Hematopoietic multipotent progenitor cell (in vitro differentiated cells): ENCODE results near the gene LRRTM3. TPM values are rescaled to one million over a fixed set of nuclear protein-coding genes. Genes with fewer than 3 reads are reported as not detected.
A peak's percentile ranks its signal among the peaks of the same experiment; 100 is the strongest.

Source experiments
- DNase-seq, 3 donors: peaks; one replicate each; pipeline ENCODE4 v3.0.0-alpha.2; 2011 to 2015; ENCODE audit warnings: low read depth in 2 of 3, low spot score in 2 of 3
- total RNA-seq: library from RNA; depleted of rRNA; stranded (reverse); fragments of >200 nt; gene quantifications from one replicate; pipeline ENCODE4 v1.2.3, GENCODE V29; 2012

Gene LRRTM3
- total RNA-seq: not detected

DNA sequence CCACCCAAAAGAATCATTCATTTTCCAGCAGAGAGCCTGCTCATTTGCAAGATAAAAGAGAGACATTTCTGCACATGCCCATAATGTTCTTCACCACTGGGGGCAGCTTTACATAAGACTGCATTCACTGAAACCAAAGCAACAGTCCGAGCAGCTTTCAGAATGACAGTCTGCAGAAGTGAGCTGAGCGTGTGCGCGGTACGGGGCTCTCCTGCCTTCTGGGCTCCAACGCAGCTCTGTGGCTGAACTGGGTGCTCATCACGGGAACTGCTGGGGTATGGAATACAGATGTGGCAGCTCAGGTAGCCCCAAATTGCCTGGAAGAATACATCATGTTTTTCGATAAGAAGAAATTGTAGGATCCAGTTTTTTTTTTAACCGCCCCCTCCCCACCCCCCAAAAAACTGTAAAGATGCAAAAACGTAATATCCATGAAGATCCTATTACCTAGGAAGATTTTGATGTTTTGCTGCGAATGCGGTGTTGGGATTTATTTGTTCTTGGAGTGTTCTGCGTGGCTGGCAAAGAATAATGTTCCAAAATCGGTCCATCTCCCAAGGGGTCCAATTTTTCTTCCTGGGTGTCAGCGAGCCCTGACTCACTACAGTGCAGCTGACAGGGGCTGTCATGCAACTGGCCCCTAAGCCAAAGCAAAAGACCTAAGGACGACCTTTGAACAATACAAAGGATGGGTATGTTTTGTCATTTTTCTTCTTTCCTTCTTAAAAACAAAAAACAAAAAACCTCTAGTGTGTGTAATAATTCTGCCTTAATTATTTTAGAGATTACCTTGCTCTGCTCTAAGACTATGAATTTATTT, at the start of gene LRRTM3:
LRRTM3 (plus strand) TSS at position 141 of the 820 bp plus-strand sequence.
- peak in 2 of 3 donors; percentile 62 to 82 for DNase-seq

DNA sequence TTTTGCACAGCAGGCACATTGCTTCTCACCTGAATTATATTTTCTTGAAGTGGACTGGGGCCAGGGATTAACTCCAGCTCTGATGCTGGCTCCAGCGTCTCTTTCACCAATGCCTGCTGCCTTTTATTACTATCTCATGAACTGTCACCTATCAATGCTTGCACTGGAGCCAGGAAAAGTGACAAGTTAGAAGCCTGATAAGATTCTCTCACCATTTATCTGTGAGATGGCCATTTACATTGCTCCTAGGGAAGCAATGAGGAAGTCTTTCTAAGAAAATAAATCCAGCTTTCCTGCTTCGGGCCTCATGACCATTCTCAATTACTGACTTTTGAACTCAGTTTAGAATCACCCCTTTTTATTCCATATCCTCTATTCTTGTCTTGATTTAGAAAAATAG, 48.5 kb upstream of the LRRTM3 start:
- DNase-seq: no peak

DNA sequence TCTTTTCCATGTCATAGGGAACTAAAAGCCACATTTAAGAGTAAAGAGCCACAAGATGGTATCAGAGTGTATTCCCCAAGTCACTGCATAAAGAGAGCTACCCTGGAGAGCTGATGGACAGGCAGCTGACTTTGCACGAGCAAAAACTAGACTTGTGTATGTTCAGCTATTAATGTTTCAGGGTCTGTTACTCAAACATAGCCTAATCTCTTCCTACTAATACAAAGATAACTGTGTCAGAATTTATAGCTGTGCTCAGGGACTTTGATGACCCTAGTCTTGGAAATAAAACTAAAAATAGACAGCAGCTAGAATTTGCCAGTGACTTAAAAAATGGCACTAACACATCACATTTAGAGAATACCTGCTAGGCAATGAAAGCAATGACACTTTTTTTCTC, 45.5 kb upstream of the LRRTM3 start:
- DNase-seq: no peak

DNA sequence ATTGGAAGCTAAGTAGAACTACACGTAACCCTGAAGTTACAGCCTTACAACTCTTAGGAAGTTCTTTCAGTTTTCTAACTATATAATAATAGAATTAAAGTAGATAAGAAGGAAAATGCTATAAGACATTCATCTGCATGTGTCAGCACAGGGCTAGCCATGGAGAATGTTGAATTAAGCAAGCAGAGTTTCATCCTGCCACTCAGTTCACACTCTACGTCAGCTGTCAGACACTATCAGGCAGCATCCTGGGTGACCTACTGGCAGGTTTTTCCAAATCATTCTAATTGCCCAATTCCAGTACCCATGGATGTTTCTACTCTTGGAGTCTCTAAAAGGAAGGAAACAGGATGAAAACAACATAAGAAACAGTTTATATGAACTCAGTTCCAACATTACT, 45.0 kb upstream of the LRRTM3 start:
- DNase-seq: no peak

DNA sequence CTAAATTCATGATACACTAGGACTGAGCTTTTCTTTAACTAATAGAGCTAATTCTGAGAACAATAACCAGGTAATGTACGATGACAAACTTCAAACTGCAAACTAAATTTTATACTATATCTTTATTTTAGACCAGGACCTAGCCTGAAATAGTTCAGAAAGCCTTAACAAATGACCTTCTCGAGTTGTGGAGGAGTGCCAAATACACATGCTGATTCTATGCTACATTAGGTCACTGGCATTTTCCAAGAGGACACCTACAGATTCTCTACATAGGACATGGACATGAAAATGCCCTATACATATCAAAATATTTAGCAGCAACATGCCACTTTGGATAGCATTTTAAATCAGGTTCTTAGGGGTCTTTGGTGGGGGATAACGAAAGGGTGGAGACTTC, 44.0 kb upstream of the LRRTM3 start:
- no peak for DNase-seq

DNA sequence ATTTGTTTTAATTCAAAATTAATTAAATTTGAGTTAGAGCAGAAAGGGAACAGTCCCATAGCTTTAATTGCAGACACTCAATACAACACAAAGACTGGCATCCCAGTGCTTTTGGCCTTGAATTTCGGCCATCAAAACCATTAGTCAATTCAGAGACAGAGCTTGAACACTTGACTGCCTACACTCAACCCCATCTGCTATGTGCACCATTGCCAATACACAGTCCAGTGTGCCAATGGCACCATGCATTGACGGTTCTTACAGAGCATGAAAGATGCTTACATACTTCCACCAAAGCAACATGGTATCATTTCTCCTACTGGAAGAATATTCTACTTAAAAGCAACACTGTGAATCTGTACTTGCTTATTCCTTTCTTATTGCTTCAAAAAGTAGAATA, 43.6 kb upstream of the LRRTM3 start:
- DNase-seq: no peak

GRCh38 chr10:66886848-66887247, 39.0 kb upstream of the LRRTM3 start:
- no peak for DNase-seq

- no peak for DNase-seq
These were observed 37.6 kb upstream of the LRRTM3 start for GRCh38 chr10:66888237-66888636.

DNA sequence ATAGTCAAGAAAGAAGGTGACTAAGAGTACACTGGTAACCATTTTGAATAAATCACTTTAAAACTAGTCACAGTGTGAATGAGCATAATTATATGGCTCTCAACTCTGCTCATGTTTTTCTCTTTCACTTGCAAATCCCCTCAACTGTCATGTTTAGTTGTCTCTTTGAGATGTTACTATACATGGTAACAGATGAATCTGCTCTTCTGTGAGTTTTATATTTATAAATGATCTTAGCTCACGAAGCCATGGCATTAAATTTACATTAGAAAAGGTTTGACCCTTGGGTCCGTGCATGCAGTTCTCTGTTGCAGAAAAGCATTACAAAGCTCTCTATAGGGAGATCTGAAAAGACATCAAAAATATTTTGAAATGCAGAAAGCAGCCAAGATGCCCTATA, 33.0 kb upstream of the LRRTM3 start:
- no peak for DNase-seq

GRCh38 chr10:66910671-66911070, 15.2 kb upstream of the LRRTM3 start:
- no peak for DNase-seq

- no peak for DNase-seq
These were observed 9.8 kb upstream of the LRRTM3 start for GRCh38 chr10:66916030-66916429.

DNA sequence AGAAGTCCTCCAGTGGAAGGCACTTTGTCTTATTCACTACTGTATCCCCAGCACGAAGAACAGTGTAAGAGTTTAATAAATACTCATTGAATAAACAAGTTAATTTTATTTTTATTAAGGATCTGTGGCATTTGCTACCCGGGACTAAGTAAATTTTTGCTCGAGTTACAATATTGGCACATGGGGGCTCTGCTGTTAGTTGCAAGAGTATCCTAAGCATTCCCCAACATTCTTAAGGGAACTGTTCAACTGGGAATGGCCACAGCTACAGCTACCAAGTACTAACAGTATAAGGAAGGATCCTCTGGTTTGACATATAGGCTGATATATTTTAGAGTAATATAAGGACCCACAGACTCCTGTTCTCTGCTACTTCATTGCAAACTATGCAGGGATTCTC, 8.7 kb upstream of the LRRTM3 start:
- no peak for DNase-seq

DNA sequence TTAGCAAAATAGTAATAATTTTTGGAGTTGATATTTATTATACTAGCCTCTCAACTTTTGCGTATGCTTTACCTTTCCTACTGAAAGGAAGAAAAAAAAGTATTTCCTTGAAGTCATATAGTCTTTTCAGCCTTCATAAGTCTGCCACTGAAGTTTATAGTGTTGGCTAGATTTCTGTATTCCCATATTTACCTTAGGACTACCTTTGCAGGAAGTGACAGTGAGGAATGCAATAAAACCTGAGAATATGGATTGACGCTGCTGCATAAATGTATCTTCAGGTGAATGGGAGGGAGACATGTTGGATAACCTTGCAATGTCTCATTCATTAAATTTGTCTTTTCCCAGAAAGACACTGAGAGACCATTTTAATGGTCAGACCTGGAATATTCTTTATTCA, 6.6 kb upstream of the LRRTM3 start:
- DNase-seq: no peak

DNA sequence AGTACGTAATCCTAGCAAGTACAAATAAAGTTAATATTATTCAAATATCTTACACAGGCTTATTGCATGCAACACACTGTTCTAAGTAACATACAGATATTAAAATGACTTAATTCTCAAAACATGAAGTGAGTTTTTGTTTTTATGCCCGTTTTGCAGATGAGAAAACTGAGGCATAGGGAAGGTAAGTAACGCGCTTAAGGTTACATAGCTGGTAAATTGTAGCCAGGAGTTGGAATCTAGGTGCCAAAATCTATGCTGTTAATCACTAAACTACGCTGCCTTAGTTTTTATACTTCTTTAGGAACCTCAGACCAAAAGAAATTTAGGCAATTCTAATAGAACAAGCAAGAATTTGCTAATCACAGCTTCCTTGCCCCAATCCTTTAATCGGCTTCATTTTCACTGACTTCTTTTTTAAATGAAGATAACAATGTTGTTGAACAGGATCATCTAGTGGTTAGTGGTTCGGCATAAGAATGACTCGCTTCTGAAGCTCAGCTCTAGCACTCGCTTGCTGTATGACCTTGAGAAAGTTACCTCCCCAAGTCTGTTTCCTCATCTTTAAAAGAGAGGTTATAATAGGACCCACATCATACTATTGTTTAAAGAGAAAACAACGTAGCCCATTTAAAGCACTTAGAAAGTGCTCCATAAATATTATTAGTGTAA, 1.0 kb upstream of the LRRTM3 start:
- DNase-seq: no peak

GRCh38 chr10:66925373-66925772, 463 bp upstream of the LRRTM3 start:
- DNase-seq: no peak

GRCh38 chr10:66926841-66927240, 1.0 kb downstream of the LRRTM3 start:
- DNase-seq: no peak

DNA sequence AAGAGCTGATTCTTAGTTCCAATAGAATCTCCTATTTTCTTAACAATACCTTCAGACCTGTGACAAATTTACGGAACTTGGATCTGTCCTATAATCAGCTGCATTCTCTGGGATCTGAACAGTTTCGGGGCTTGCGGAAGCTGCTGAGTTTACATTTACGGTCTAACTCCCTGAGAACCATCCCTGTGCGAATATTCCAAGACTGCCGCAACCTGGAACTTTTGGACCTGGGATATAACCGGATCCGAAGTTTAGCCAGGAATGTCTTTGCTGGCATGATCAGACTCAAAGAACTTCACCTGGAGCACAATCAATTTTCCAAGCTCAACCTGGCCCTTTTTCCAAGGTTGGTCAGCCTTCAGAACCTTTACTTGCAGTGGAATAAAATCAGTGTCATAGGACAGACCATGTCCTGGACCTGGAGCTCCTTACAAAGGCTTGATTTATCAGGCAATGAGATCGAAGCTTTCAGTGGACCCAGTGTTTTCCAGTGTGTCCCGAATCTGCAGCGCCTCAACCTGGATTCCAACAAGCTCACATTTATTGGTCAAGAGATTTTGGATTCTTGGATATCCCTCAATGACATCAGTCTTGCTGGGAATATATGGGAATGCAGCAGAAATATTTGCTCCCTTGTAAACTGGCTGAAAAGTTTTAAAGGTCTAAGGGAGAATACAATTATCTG, 1.6 kb downstream of the LRRTM3 start:
- DNase-seq: no peak

GRCh38 chr10:66927971-66928770, 2.3 kb downstream of the LRRTM3 start:
- DNase-seq: no peak

DNA sequence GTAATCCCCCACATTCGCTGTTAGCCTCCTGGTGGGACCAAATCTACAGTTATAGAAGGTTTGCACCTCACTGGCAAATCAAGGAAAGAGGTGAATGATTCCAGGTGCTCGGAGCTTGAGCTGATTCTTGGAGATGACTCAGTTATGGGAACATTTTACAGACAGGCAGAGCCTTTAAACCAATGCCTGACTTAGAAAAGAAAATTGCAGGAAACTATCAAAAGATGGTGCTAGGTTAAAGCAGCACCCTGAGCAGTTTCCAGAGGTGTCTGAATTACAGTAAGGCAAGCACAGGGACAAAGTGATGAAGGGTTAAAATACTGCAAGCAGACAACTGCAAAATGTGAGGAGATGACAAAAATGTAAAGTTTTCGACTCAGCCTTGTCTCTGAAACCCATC, 2.9 kb downstream of the LRRTM3 start:
- no peak for DNase-seq

DNA sequence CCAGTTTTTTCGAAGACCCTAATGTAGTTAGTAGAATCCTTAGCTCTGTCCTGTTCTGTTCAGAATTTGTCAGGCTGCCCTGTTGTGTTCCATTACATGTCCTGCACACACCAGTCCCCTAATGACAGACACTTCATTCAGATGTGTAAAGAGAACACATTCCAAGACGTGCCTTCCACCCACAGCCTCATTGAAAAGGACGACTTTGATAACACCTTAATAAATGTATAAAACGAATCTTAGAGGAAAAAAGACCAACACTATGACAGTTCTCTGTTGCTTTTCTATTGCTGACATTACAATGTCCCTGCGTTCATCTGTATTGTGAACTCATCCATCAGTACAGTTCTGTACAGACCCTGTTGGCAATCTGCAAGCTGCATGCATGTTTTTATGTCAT, 3.5 kb downstream of the LRRTM3 start:
- DNase-seq: no peak
